ENCODE data around the gene CFAP157.

The CFAP157 gene

GRCh38 chr9:127753622-127754021 lies 46.8 kb downstream of the CFAP157 start:
- Histone ChIP-seq H3K9me2 (replicated peaks; ENCODE audit: insufficient read depth, low read length) (no peaks in the 10 kb centered on the region), H3K4me2 (ENCODE audit: low read depth, low read length) (no peak overlapping the region), H3K9me3 (replicated peaks; ENCODE audit: insufficient read depth, low read length) (no peaks in the 10 kb centered on the region), H3K4me3 (ENCODE audit: low read length) (no peak overlapping the region), H3K27me3 (replicated peaks; ENCODE audit: insufficient read depth, low read length) (no peaks in the 10 kb centered on the region), H4K20me1 (ENCODE audit: insufficient read depth, low read length) (no peaks in the 10 kb centered on the region), H3K27ac (ENCODE audit: low read length) (no peak overlapping the region), H3K36me3 (replicated peaks; ENCODE audit: insufficient read depth, low read length) (no peaks in the 10 kb centered on the region), H3K79me2 (ENCODE audit: low read length) (no peaks in the 10 kb centered on the region), H3F3A (ENCODE audit: insufficient read depth, low read length) (no peaks in the 10 kb centered on the region), H3K4me1 (ENCODE audit: low read length) (no peaks in the 10 kb centered on the region), H2AFZ (ENCODE audit: low read length) (no peak overlapping the region), H3K9ac (ENCODE audit: low read length) (no peak overlapping the region)
- no peak for TF ChIP-seq EZH2 (optimal IDR thresholded peaks at IDR 0.05; ENCODE audit: low read depth, low read length)
- TF ChIP-seq, protein P1, sequence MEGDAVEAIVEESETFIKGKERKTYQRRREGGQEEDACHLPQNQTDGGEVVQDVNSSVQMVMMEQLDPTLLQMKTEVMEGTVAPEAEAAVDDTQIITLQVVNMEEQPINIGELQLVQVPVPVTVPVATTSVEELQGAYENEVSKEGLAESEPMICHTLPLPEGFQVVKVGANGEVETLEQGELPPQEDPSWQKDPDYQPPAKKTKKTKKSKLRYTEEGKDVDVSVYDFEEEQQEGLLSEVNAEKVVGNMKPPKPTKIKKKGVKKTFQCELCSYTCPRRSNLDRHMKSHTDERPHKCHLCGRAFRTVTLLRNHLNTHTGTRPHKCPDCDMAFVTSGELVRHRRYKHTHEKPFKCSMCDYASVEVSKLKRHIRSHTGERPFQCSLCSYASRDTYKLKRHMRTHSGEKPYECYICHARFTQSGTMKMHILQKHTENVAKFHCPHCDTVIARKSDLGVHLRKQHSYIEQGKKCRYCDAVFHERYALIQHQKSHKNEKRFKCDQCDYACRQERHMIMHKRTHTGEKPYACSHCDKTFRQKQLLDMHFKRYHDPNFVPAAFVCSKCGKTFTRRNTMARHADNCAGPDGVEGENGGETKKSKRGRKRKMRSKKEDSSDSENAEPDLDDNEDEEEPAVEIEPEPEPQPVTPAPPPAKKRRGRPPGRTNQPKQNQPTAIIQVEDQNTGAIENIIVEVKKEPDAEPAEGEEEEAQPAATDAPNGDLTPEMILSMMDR (IDR thresholded peaks at IDR 0.05; ENCODE audit: low read length): no peak
- TF ChIP-seq EZH2phosphoT487 (IDR thresholded peaks at IDR 0.05; ENCODE audit: low read length): no peak
- no peak for DNase-seq

GRCh38 chr9:127754099-127755060 lies 47.6 kb downstream of the CFAP157 start:
- no peak for DNase-seq
- H3K9me2 ChIP-seq (replicated peaks; ENCODE audit: insufficient read depth, low read length): no peaks in the 10 kb centered on the region
- H3K4me3 ChIP-seq (ENCODE audit: low read length): no peak overlapping the region
- H3K4me2 ChIP-seq (ENCODE audit: low read depth, low read length): no peak overlapping the region
- no peaks in the 10 kb centered on the region for H4K20me1 ChIP-seq (ENCODE audit: insufficient read depth, low read length)
- H3F3A ChIP-seq (ENCODE audit: insufficient read depth, low read length): no peaks in the 10 kb centered on the region
- no peak overlapping the region for H3K9ac ChIP-seq (ENCODE audit: low read length)
- no peaks in the 10 kb centered on the region for H3K27me3 ChIP-seq (replicated peaks; ENCODE audit: insufficient read depth, low read length)
- H3K9me3 ChIP-seq (replicated peaks; ENCODE audit: insufficient read depth, low read length): no peaks in the 10 kb centered on the region
- H3K27ac ChIP-seq (ENCODE audit: low read length): no peak overlapping the region
- H2AFZ ChIP-seq (ENCODE audit: low read length): no peak overlapping the region
- H3K79me2 ChIP-seq (ENCODE audit: low read length): no peaks in the 10 kb centered on the region
- H3K4me1 ChIP-seq (ENCODE audit: low read length): no peaks in the 10 kb centered on the region
- no peak for TF ChIP-seq EZH2 (optimal IDR thresholded peaks at IDR 0.05; ENCODE audit: low read depth, low read length)
- no peak for TF ChIP-seq EZH2phosphoT487 (IDR thresholded peaks at IDR 0.05; ENCODE audit: low read length)
- TF ChIP-seq, protein P1 (IDR thresholded peaks at IDR 0.05; ENCODE audit: low read length): no peak
- H3K36me3 ChIP-seq (replicated peaks; ENCODE audit: insufficient read depth, low read length): no peaks in the 10 kb centered on the region

DNA sequence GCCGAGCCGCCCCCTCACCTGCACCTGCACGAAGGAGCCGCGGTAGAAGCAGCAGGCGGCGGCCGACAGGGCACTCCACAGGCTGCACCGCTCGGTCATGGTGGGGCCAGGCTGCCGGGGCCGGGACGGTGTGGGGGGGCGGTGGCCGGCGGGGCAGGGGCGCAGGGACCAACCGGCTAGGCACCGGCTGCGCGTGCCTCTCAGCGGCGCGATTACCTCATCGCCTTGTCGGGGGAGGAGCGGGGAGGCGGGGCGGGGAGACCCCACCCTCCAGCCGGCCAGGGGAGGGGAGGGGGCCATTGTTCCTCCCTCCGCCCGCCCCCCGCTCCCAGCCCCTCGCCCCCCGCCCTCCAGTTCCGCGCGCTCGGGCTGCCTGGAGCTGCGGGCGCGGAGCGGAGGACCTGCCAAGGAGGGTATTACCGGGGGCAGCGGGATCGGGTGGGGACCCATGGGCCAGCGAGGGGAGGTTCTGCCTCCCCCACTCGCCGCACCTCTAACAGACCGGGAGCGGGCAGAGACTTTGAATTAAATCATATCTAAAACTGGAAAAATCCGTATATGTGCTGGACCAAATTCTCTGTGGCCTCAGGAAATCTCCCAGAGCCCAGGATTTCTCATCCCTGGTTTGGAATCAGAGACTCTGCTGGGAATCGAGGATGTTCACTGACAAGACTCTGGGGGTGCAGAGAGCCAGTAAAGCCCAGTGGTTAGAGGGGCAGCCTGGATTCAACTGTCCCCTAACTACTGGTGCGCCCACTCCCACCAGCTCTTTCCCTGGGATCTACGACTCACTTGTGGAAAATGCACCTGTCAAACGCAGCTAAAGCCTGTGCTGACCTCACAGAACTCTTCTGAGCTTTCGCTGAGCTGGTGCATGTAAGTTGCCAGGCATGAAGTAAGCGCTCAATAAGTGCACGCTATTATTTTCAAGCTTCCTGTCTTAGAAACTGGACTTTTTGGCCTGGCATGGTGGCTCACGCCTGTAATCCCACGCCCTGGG lies 48.6 kb downstream of the CFAP157 start:
- no peak overlapping the region for H3K9ac ChIP-seq (ENCODE audit: low read length)
- no peak overlapping the region for H2AFZ ChIP-seq (ENCODE audit: low read length)
- no peaks in the 10 kb centered on the region for H3F3A ChIP-seq (ENCODE audit: insufficient read depth, low read length)
- no peak overlapping the region for H3K4me2 ChIP-seq (ENCODE audit: low read depth, low read length)
- DNase-seq: no peak
- H3K79me2 ChIP-seq (ENCODE audit: low read length): no peaks in the 10 kb centered on the region
- no peaks in the 10 kb centered on the region for H3K36me3 ChIP-seq (replicated peaks; ENCODE audit: insufficient read depth, low read length)
- no peaks in the 10 kb centered on the region for H3K9me2 ChIP-seq (replicated peaks; ENCODE audit: insufficient read depth, low read length)
- no peaks in the 10 kb centered on the region for H3K4me1 ChIP-seq (ENCODE audit: low read length)
- no peaks in the 10 kb centered on the region for H3K27me3 ChIP-seq (replicated peaks; ENCODE audit: insufficient read depth, low read length)
- H3K9me3 ChIP-seq (replicated peaks; ENCODE audit: insufficient read depth, low read length): no peaks in the 10 kb centered on the region
- no peak overlapping the region for H3K4me3 ChIP-seq (ENCODE audit: low read length)
- no peak overlapping the region for H3K27ac ChIP-seq (ENCODE audit: low read length)
- TF ChIP-seq EZH2phosphoT487 (IDR thresholded peaks at IDR 0.05; ENCODE audit: low read length) (no peak), EZH2 (optimal IDR thresholded peaks at IDR 0.05; ENCODE audit: low read depth, low read length) (no peak)
- TF ChIP-seq, protein P1 (IDR thresholded peaks at IDR 0.05; ENCODE audit: low read length): no peak
- H4K20me1 ChIP-seq (ENCODE audit: insufficient read depth, low read length): no peaks in the 10 kb centered on the region

Data from MM.1S (cell line).